PC-3 (cell line): ENCODE results near the gene HOXD12.

Experiments used
- CTCF ChIP-seq: fragments of 300-600 bp; sonication (generic); conservative IDR thresholded peaks from 2 replicates; pipeline ENCODE4 v1.5.1; 2017; ENCODE audit warnings: antibody characterized with exemption, low read depth, mild to moderate bottlenecking, low read length
- EZH2 ChIP-seq: fragments of 300-600 bp; sonication (generic); IDR thresholded peaks from one replicate; pipeline ENCODE4 v1.6.1; 2017; ENCODE audit warnings: antibody characterized with exemption, mild to moderate bottlenecking, low read length; ENCODE audit not compliant: unreplicated experiment
- EZH2phosphoT487 ChIP-seq: fragments of 300-600 bp; sonication (generic); IDR thresholded peaks from 2 replicates; pipeline ENCODE4 v1.6.1; 2018; ENCODE audit warnings: mild to moderate bottlenecking, antibody characterized with exemption, low read length, borderline replicate concordance

DNA sequence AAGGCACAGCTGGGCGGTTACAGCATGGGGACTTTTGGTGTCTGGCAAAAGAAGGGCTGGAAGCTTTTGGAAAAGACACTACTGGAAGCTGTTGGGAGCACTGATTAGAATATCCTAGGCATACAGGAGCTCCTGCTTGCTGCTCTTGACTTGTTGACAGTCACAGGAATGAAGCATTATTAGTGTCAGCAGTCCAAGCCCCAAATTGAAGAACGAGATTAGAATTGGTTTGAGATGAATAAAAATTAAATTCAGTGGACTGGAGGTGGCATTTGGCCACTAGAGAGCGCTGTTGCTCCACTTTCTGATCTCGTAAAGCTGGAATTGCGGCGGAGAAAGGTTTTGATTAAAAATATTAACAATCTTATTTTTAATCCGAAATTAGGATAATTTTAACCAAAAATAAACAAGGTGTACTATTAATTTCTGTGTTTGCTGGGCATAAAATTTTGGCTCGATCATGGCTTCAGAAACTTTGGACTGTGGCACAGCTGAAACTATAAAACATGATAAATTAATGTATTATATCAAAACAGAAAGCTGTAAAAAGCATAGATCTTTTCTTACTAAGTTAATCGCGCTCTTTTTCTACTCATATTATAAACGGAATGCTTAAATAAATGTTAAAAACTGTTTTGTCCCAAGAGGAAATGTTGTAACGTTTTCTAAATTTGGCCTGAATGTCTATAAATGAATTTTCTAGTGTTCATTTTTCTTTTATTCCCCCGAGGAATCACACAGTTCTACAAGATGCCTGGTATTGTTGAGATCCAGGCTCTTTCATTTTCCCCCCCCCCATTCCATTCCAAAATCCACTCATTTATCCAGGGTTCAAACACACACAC lies 27.6 kb downstream of the HOXD12 start:
- peak; percentile 93 for TF ChIP-seq CTCF
- TF ChIP-seq EZH2phosphoT487 = no peak
- TF ChIP-seq EZH2 = no peak
